ENCODE measurements around the gene ZNF609. TPM values are rescaled to one million over a fixed set of nuclear protein-coding genes. Genes with fewer than 3 reads are reported as not detected.

Gene ZNF609
- total RNA-seq, 1 experiment from 2014 or later, result 31.0 TPM

GRCh38 chr15:64452988-64453688 is 7.2 kb upstream of the ZNF609 start:
- Histone ChIP-seq H3K27me3 (ENCODE audit: insufficient read depth, low read length) (no peaks in the 10 kb centered on the region), H3K36me3 (ENCODE audit: control insufficient read depth in 1 of 2, insufficient read depth in 2 of 2, low read length in 2 of 2) (peaks cover 0 to 5% of the 10 kb centered on the region in 2 experiments; a peak in 1 of 4 replicates), H3K4me2 (ENCODE audit: low read length) (no peak overlapping the region), H3K4me3 (replicated peaks in 1 of 2; ENCODE audit: low read depth in 1 of 2, low read length in 2 of 2) (no peak overlapping the region), H3K9me3 (ENCODE audit: control insufficient read depth in 1 of 2, insufficient read depth in 1 of 2, low read depth in 1 of 2, low read length in 2 of 2) (no peaks in the 10 kb centered on the region), H2AFZ (ENCODE audit: low read depth, low read length, poor library complexity, severe bottlenecking) (no peak overlapping the region), H3K9ac (ENCODE audit: low read length) (no peak overlapping the region), H3K9me2 (ENCODE audit: insufficient read depth) (no peaks in the 10 kb centered on the region), H4K20me1 (ENCODE audit: insufficient read depth) (no peaks in the 10 kb centered on the region), H3K4me1 (ENCODE audit: control insufficient read depth in 1 of 2, insufficient read depth in 2 of 2, low read length in 2 of 2) (no peaks in the 10 kb centered on the region), H3K79me2 (ENCODE audit: insufficient read depth, low read length) (no peaks in the 10 kb centered on the region), H3K27ac (ENCODE audit: low read depth, low read length) (no peak overlapping the region)
- DNase-seq (ENCODE audit: low read depth, low spot score) (no peak), ATAC-seq (no peak)
- BruUV-seq (replicated peaks), result no TSS peak
- ChIA-PET POLR2A (no interaction called here), CTCF (interaction anchor here (0.7 kb wide), 2 partner anchors 200 to 243 kb away, joined by 3 to 4 read pairs; no protein-coding TSS in a partner anchor), RAD21 (ENCODE audit: low non-redundant PET in 1 of 2, low total read pairs in 2 of 2, uncharacterized antibody in 2 of 2, unreplicated experiment in 2 of 2) (no interaction called here)
- no peak for TF ChIP-seq CTCF (IDR thresholded peaks at IDR 0.05 in 2 of 3, conservative IDR thresholded peaks at IDR 0.05 in 1 of 3; ENCODE audit: borderline replicate concordance in 1 of 3, insufficient read depth in 1 of 3, low read depth in 2 of 3, low read length in 2 of 3)
- TF ChIP-seq RAD21 (IDR thresholded peaks at IDR 0.05; ENCODE audit: low read depth), result no peak
- TF ChIP-seq ZBTB33 (IDR thresholded peaks at IDR 0.05; ENCODE audit: extremely low read depth, insufficient replicate concordance, low read length), result no peak
- no peak for TF ChIP-seq YY1 (IDR thresholded peaks at IDR 0.05; ENCODE audit: extremely low read depth, insufficient replicate concordance, low read depth, low read length)
- TF ChIP-seq JUND (IDR thresholded peaks at IDR 0.05), result no peak
- TF ChIP-seq SIN3A (IDR thresholded peaks at IDR 0.05; ENCODE audit: low read depth), result no peak
- TF ChIP-seq ZNF274 (IDR thresholded peaks at IDR 0.05; ENCODE audit: low read depth, low read length), result no peak
- no peak for TF ChIP-seq CBX3 (IDR thresholded peaks at IDR 0.05; ENCODE audit: low read depth)
- TF ChIP-seq CEBPB (IDR thresholded peaks at IDR 0.05; ENCODE audit: low read depth), result no peak
- no peak for TF ChIP-seq FOSL1 (IDR thresholded peaks at IDR 0.05; ENCODE audit: low read depth)
- intact Hi-C loops (cut with micrococcal nuclease), result no loop called here
